ENCODE data around the gene GUCY1A2. TPM values are rescaled to one million over a fixed set of nuclear protein-coding genes. Genes with fewer than 3 reads are reported as not detected.

Gene GUCY1A2
- total RNA-seq, 4 donors from 2014 or later: 2.5 to 7.7 (median 4.4) TPM

DNA sequence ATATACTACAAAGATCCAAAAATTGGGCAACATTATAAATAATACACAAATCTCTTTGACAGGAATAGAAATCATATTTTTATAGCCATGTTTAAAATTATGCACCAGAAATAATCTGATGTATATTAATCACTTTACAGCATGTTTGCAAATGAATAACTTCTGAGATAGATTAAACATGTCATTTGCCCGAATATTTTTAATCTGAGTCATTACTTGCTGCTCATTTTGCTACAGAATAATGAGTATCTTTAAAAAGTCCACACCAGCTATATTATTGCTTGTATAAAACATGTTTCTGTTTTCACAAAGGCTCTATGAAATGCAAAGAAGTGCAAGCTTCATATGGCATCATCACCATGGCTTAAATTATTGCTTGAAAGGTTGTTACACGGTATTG lies 336.8 kb downstream of the GUCY1A2 start:
- Histone ChIP-seq H3K9me3 (no peaks in the 10 kb centered on the region), H3K36me3 (no peaks in the 10 kb centered on the region), H3K4me3 (no peak overlapping the region), H3K4me1 (no peaks in the 10 kb centered on the region), H3K27ac (replicated peaks in 1 of 4) (no peak overlapping the region), H3K27me3 (no peaks in the 10 kb centered on the region)
- 79% methylated on average over 2 of the region's 2 CpGs for WGBS
- no peak for DNase-seq (ENCODE audit: extremely low spot score)
- TF ChIP-seq POLR2A (IDR thresholded peaks at IDR 0.05; ENCODE audit: low read depth) (no peak), EP300 (IDR thresholded peaks at IDR 0.05) (no peak), POLR2AphosphoS5 (IDR thresholded peaks at IDR 0.05) (no peak)
- TF ChIP-seq, protein P1, sequence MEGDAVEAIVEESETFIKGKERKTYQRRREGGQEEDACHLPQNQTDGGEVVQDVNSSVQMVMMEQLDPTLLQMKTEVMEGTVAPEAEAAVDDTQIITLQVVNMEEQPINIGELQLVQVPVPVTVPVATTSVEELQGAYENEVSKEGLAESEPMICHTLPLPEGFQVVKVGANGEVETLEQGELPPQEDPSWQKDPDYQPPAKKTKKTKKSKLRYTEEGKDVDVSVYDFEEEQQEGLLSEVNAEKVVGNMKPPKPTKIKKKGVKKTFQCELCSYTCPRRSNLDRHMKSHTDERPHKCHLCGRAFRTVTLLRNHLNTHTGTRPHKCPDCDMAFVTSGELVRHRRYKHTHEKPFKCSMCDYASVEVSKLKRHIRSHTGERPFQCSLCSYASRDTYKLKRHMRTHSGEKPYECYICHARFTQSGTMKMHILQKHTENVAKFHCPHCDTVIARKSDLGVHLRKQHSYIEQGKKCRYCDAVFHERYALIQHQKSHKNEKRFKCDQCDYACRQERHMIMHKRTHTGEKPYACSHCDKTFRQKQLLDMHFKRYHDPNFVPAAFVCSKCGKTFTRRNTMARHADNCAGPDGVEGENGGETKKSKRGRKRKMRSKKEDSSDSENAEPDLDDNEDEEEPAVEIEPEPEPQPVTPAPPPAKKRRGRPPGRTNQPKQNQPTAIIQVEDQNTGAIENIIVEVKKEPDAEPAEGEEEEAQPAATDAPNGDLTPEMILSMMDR (IDR thresholded peaks at IDR 0.05): no peak
- intact Hi-C loops (cut with DNase I): no loop called here

DNA sequence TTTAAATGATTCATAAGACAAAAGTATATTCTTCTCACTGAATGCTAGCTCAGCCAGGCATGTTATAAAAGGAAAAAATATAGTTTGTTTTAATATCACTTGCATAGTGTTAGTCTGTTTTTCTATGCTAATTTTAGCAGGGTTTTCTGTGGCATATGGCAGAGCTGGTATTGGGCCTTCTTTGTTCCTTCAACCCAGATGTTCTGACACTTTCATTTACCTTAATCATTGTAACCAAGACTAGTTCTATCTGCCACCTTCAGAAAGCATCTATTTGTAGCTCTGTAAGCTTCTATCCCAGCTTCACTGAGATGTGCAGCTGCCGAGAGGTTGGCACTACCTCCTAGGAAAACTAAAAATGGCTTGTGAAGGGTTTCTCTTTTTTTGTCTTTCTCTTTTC lies 338.7 kb downstream of the GUCY1A2 start:
- TF ChIP-seq EP300 (IDR thresholded peaks at IDR 0.05): no peak
- TF ChIP-seq POLR2AphosphoS5 (IDR thresholded peaks at IDR 0.05): no peak
- TF ChIP-seq, protein P1 (IDR thresholded peaks at IDR 0.05): no peak
- no peak for TF ChIP-seq POLR2A (IDR thresholded peaks at IDR 0.05; ENCODE audit: low read depth)
- H3K27ac ChIP-seq (replicated peaks in 1 of 4): no peak overlapping the region
- no peak overlapping the region for H3K4me3 ChIP-seq
- intact Hi-C loops (cut with DNase I): no loop called here
- no peaks in the 10 kb centered on the region for H3K9me3 ChIP-seq
- DNase-seq (ENCODE audit: extremely low spot score): no peak
- H3K36me3 ChIP-seq: no peaks in the 10 kb centered on the region
- no peaks in the 10 kb centered on the region for H3K27me3 ChIP-seq
- no peaks in the 10 kb centered on the region for H3K4me1 ChIP-seq
- WGBS: 92% methylated on average over 1 of the region's 1 CpG

DNA sequence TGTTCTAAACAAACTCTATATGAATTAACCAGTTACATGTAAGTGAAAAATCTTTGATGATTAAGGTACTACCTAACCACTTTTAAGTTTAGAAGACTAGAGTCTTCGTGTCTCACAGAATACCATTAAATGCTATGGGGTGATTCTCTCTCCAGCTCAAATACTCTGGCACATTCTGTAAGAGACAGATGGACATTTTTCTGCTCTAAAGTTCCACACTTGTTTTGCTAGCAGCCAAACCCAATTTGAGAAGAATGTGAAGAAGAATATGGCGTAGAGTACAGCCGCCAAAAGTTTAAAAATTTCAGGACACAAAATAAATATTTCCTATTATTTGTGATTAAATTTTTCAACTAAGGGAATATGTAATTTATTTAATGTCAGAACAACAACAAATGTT lies 339.1 kb downstream of the GUCY1A2 start:
- Histone ChIP-seq H3K36me3 (no peaks in the 10 kb centered on the region), H3K27ac (replicated peaks in 1 of 4) (no peak overlapping the region), H3K4me1 (no peaks in the 10 kb centered on the region), H3K4me3 (no peak overlapping the region), H3K9me3 (no peaks in the 10 kb centered on the region), H3K27me3 (no peaks in the 10 kb centered on the region)
- 84% methylated on average over 3 of the region's 3 CpGs for WGBS
- intact Hi-C loops (cut with DNase I): no loop called here
- TF ChIP-seq EP300 (IDR thresholded peaks at IDR 0.05) (no peak), POLR2A (IDR thresholded peaks at IDR 0.05; ENCODE audit: low read depth) (no peak), POLR2AphosphoS5 (IDR thresholded peaks at IDR 0.05) (no peak)
- TF ChIP-seq, protein P1 (IDR thresholded peaks at IDR 0.05): no peak
- DNase-seq (ENCODE audit: extremely low spot score): no peak

DNA sequence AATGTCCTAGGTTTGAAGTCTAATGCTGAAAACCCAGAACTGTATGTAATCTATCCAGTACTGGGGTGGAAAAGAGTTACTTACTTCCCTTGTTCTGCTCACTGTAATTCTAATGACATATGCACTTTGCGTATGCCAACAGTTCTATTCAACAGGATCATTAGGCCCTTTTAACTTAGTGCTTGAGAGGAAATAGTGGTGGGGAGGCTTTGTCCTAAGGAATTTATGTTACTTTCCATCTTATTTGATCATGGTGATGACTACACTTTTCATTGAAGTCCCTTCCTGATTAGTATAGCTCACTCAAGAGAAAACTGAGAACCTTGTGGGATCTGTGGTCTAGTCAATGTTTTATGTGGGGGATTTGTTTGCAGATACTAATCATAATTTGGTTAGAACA lies 348.2 kb downstream of the GUCY1A2 start:
- Histone ChIP-seq H3K36me3 (no peaks in the 10 kb centered on the region), H3K9me3 (no peaks in the 10 kb centered on the region), H3K27ac (replicated peaks in 1 of 4) (no peak overlapping the region), H3K4me3 (no peak overlapping the region), H3K4me1 (no peaks in the 10 kb centered on the region), H3K27me3 (no peaks in the 10 kb centered on the region)
- intact Hi-C loops (cut with DNase I): no loop called here
- TF ChIP-seq POLR2A (IDR thresholded peaks at IDR 0.05; ENCODE audit: low read depth) (no peak), EP300 (IDR thresholded peaks at IDR 0.05) (no peak)
- TF ChIP-seq, protein P1 (IDR thresholded peaks at IDR 0.05): no peak
- no peak for DNase-seq (ENCODE audit: extremely low spot score)
- WGBS: 93% methylated on average over 1 of the region's 1 CpG

DNA sequence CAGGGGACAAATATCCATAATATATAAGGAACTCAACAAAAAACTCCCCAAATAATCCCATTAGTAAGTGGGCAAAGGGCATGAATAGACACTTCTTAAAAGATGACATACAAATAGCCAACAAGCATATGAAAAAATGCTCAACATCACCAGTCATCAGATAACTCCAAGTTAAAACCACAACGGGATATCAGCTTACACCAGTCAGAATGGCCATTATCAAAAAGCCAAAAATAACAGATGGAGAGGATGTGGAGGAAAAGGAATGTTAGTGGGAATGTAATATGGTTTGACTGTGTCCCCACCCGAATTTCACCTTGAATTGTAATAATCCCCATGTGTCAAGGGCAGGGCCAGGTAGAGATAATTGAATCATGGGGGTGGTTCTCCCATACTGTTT lies 350.1 kb downstream of the GUCY1A2 start:
- 76% methylated on average over 2 of the region's 2 CpGs for WGBS
- Histone ChIP-seq H3K36me3 (no peaks in the 10 kb centered on the region), H3K27ac (replicated peaks in 1 of 4) (no peak overlapping the region), H3K9me3 (no peaks in the 10 kb centered on the region), H3K27me3 (no peaks in the 10 kb centered on the region), H3K4me3 (no peak overlapping the region), H3K4me1 (no peaks in the 10 kb centered on the region)
- TF ChIP-seq POLR2A (IDR thresholded peaks at IDR 0.05; ENCODE audit: low read depth): no peak
- no peak for TF ChIP-seq EP300 (IDR thresholded peaks at IDR 0.05)
- no peak for TF ChIP-seq POLR2AphosphoS5 (IDR thresholded peaks at IDR 0.05)
- TF ChIP-seq, protein P1 (IDR thresholded peaks at IDR 0.05): no peak
- no peak for DNase-seq (ENCODE audit: extremely low spot score)
- intact Hi-C loops (cut with DNase I): no loop called here
